Left hindlimb (tissue), 1 donor: ENCODE results near the gene ARMC9.
A peak's percentile ranks its signal among the peaks of the same experiment; 100 is the strongest.

Experiments used
- DNase-seq: peaks from one replicate; pipeline ENCODE4 v3.0.0-alpha.2; 2018

The ARMC9 gene

GRCh38 chr2:231207734-231208133 lies 9.3 kb downstream of the ARMC9 start:
- no peak for DNase-seq

- DNase-seq, result no peak
Measured at GRCh38 chr2:231210782-231211181, 12.4 kb downstream of the ARMC9 start.

DNA sequence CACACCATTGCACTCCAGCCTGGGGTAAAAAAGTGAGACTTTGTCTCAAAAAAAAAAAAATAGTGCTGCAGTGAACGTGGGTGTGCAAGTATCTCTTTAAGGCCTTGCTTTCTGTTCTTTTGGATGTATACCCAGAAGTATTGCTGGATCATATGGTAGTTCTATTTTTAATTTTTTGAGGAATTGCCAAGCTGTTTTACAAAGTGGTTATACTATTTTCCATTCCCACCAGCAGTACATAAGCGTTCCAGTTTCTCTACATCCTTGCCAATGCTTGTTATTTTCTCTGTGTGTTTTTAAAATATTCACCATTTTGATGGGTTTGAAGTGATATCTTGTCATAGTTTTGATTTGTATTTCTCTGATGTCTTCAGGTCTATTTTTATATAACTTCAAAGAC lies 13.1 kb downstream of the ARMC9 start:
- DNase-seq, result no peak

- DNase-seq, result no peak
Measured at GRCh38 chr2:231212329-231212845, 14.0 kb downstream of the ARMC9 start.

GRCh38 chr2:231213931-231214642 lies 15.7 kb downstream of the ARMC9 start:
- no peak for DNase-seq

GRCh38 chr2:231218366-231218765 lies 19.9 kb downstream of the ARMC9 start:
- DNase-seq, result no peak

DNA sequence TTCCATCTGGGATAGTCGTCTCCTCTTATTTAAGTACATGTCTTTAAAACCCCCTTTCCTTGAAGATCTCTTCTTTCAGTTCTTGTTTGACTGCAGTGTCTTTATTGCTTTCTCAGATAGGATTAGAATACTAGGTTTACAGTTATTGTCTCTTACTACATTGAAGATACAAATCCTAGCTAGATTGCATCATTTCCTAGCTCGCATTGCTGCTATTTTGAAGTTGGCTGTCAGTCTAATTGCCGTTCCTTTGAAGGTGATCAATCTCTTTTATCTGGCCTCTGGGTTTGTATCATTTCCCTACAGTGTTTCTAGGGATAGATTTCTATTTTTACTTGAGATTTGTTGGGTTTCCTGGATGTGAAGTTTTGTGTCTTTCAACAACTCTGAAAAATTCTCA lies 20.9 kb downstream of the ARMC9 start:
- no peak for DNase-seq

- DNase-seq, result no peak
Measured at GRCh38 chr2:231221761-231222160, 23.3 kb downstream of the ARMC9 start.

- no peak for DNase-seq
Measured at GRCh38 chr2:231222318-231223000, 24.0 kb downstream of the ARMC9 start.

DNA sequence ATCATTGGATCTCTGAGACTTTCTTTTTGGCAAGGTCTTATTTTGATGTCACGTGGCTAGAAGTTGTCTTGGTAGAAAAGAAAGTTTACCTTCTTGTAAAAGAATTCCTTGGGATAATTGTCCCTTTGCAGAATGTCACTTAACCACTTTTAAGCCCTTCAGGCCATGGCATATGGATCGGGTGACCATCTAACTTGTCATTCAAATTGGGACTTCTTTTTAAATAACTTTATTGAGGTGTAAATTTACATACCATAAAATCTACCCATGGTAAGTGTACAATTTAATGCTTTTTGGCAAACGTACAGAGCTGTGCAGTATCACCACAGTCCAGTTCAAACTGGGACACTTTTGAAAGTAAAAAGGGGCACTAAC lies 24.6 kb downstream of the ARMC9 start:
- no peak for DNase-seq

GRCh38 chr2:231223458-231223976 lies 25.1 kb downstream of the ARMC9 start:
- no peak for DNase-seq

GRCh38 chr2:231227310-231228162 lies 29.1 kb downstream of the ARMC9 start:
- peak; percentile 59 for DNase-seq

DNA sequence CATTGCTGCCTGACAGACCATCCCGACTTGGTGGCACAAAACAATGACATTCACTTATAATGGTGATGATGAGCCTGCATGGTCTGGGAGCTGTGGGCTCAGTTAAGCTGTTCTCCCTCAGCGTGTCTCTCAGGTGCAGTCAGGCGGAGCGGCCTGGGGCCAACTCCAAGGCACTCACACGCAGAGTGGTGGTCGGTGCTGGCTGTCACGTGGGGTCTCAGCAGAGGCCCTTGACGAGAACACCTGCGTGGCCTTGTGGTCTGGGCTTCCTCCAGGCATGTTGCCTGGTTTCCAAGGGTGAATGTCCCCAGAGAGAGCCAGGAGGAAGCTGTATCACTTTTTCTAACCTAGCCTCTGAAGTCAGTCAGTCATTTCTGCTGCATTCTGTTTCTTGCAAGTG lies 29.8 kb downstream of the ARMC9 start:
- no peak for DNase-seq

GRCh38 chr2:231228974-231229529 lies 30.6 kb downstream of the ARMC9 start:
- DNase-seq, result no peak

DNA sequence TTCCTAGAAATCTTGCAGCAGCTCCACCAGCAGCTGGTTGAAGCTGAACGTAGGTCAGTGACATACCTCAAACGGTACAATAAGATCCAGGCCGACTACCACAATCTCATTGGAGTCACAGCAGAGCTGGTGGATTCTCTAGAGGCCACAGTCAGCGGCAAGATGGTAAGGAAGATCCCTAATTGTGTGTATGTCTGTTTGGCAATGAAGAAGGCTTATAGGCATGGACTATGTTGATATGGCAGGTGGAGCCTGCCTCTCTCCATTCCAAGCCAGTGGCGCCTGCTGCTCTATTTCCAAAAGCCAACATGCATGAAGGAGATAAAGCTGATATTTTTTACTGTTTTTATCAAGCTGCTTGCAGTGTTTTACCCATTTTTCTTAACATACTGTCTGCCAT lies 36.8 kb downstream of the ARMC9 start:
- DNase-seq, result no peak

GRCh38 chr2:231238689-231239088 lies 40.3 kb downstream of the ARMC9 start:
- DNase-seq, result no peak

DNA sequence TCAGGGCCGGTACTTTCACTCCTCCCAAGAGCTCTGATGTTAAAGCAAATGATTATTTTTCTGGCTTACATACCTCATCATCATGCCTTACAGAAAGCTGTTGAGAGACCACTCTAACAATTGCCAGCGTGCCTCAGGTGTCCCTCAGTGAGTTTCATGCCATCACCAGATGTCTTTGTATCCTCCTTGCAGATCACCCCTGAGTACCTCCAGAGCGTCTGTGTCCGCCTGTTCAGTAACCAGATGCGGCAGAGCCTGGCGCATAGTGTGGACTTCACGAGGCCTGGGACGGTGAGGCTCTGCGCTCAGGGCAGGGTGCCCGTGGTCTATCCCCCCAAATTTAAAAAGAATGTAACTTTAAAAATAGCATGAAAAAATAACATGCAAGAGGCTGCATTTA lies 41.3 kb downstream of the ARMC9 start:
- DNase-seq, result no peak

DNA sequence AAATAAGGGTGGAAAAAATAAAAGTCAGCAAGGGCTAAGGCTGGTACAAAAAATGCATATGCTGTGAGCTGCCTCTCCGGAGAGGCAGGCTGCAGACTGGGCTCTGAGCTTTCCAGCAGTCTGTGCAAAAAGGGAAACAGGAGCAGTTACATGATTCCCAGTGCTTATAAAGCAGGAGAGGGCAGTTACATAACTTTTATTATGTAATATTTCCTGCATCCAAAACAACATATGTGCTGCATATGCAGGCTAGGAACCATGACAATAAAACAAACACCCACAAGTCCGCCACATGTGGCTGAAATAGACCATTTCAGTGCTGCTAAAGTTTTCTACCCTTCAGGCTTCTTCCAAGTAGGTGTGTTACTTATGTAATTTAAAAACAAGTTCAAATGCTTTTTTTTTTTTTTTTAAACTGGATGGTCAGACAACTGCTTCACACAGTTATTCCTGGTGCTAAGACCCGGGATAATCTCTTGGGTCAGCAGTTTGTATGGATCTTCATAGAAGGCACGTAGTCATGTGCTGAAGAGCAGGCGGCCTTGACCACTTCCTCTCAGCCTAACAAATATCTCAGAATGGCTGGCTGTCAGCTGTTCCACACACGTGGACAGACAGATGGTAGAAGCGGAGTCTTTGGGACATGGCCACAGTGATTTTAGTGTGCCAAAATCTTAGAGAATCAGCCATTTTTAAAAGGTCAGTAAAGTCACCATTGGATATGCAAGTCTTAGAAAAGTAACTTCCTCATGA lies 43.5 kb downstream of the ARMC9 start:
- no peak for DNase-seq

DNA sequence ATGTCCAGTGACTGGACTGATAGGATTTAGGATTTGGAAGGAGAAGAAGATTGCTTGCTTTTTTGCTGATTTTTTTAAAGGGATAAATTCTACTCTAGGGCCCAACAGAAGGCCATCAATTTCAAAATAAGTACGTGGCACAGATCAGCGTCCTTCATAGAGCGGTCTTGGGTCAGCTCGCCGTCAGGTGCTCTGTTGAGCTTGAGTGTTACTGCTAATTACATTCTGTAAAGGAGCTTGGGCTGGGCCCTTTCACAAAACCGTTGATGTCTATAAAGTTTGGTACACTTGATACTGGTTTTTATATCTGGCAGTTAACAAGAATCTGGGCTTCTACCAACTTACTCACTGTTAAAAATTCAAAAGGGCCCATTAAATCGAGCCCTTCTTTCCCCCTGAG lies 45.4 kb downstream of the ARMC9 start:
- DNase-seq, result no peak

GRCh38 chr2:231244382-231245248 lies 46.2 kb downstream of the ARMC9 start:
- DNase-seq, result no peak
